ENCODE results near the gene PGAP2. TPM values are rescaled to one million over a fixed set of nuclear protein-coding genes. Genes with fewer than 3 reads are reported as not detected.

Gene PGAP2
- total RNA-seq, 1 experiment from 2014 or later, result 37.4 TPM

GRCh38 chr11:3845670-3846069 is 37.3 kb downstream of the PGAP2 start:
- Histone ChIP-seq H2AK5ac (ENCODE audit: insufficient read length, low read length) (no peak overlapping the region), H4K20me1 (ENCODE audit: control insufficient read depth, insufficient read depth, insufficient read length) (no peaks in the 10 kb centered on the region), H4K5ac (ENCODE audit: insufficient read length, low read depth, low read length) (no peak overlapping the region), H3K9me3 (ENCODE audit: control insufficient read depth, low read depth, low read length) (no peaks in the 10 kb centered on the region), H3K27ac (ENCODE audit: insufficient read length, low read depth, low read length) (no peak overlapping the region), H4K8ac (replicated peaks; ENCODE audit: insufficient read length, low read depth, low read length) (no peak overlapping the region), H2BK12ac (ENCODE audit: insufficient read length, low read depth, low read length) (no peak overlapping the region), H3K18ac (ENCODE audit: insufficient read length, low read depth, low read length) (no peak overlapping the region), H3K56ac (ENCODE audit: insufficient read length, low read depth, low read length) (no peak overlapping the region), H3K79me2 (ENCODE audit: insufficient read depth, low read length) (no peaks in the 10 kb centered on the region), H3K79me1 (ENCODE audit: insufficient read depth, low read depth, low read length, poor library complexity, severe bottlenecking) (no peaks in the 10 kb centered on the region), H4K91ac (ENCODE audit: insufficient read length, low read depth, low read length) (no peak overlapping the region), H3K4ac (ENCODE audit: low read depth, low read length) (no peak overlapping the region), H2AFZ (ENCODE audit: low read length) (no peak overlapping the region), H3K4me1 (ENCODE audit: insufficient read depth, low read length) (no peaks in the 10 kb centered on the region), H2BK15ac (ENCODE audit: low read depth, low read length) (no peak overlapping the region), H3K23me2 (ENCODE audit: insufficient read length, low read depth, low read length, poor library complexity, severe bottlenecking) (peaks cover 4% of the 10 kb centered on the region), H2BK5ac (ENCODE audit: insufficient read length, low read length) (no peak overlapping the region), H3K27me3 (ENCODE audit: insufficient read depth, low read length) (no peaks in the 10 kb centered on the region; the same call in 1 of the 2 replicates), H3K4me2 (ENCODE audit: insufficient read depth, insufficient read length, low read length) (no peak overlapping the region), H3T11ph (ENCODE audit: low read length) (no peak overlapping the region), H2BK20ac (ENCODE audit: low read depth, low read length, poor library complexity, severe bottlenecking) (no peak overlapping the region), H2BK120ac (ENCODE audit: low read depth, low read length, poor library complexity, severe bottlenecking) (no peak overlapping the region), H3K23ac (ENCODE audit: insufficient read length, low read depth, low read length) (no peak overlapping the region), H3K14ac (ENCODE audit: insufficient read depth, low read length) (no peak overlapping the region), H3K9ac (ENCODE audit: extremely low read depth, insufficient read length, low read length) (no peak overlapping the region)
- Mint-ChIP-seq H3K4me3 (no peak overlapping the region), H3K27ac (no peak overlapping the region), H3K9me3 (no peaks in the 10 kb centered on the region; a peak in 1 of 5 replicates), H3K27me3 (ENCODE audit: low read depth) (peaks cover 19% of the 10 kb centered on the region), H3K36me3 (ENCODE audit: insufficient read depth in 1 of 3, low read depth in 3 of 3) (no peaks in the 10 kb centered on the region), H3K4me1 (peaks cover 2 to 3% of the 10 kb centered on the region in 2 experiments; a peak in 2 of 4 replicates)
- no peak for DNase-seq
- WGBS (ENCODE audit: extremely low coverage, insufficient read length, low lambda C conversion rate), result no CpG with 5 or more reads among the region's 3 CpGs
- TF ChIP-seq CTCF (conservative IDR thresholded peaks at IDR 0.05), result no peak
